HG02678 (cell line): ENCODE results near the gene MAMLD1.

ENCODE experiments used
- ATAC-seq: cut with Tn5 transposase; IDR thresholded peaks from one replicate; pipeline ENCODE4 v1.9.1; 2021; ENCODE audit warnings: mild to moderate bottlenecking, moderate library complexity; ENCODE audit not compliant: unreplicated experiment

The MAMLD1 gene

DNA sequence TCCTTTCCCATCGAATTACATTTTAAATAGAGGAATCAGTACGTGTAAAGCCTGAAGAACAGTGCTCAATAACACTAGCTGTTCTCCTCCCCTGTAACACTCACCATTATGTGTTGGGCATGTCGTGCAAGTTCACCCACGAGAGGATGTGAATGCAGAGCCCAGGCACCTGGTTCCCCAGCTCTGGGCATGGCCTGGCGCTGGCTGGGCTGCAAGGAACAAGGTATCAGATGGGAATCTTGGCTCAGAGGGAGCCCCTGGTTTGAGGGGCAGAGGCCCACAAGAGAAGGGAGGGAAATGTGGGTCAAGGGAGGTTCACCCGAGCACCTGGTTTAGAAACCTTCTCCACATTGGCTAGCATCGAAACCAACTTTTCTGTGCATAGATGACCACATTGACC is 163.6 kb downstream of the MAMLD1 start:
- ATAC-seq = no peak

DNA sequence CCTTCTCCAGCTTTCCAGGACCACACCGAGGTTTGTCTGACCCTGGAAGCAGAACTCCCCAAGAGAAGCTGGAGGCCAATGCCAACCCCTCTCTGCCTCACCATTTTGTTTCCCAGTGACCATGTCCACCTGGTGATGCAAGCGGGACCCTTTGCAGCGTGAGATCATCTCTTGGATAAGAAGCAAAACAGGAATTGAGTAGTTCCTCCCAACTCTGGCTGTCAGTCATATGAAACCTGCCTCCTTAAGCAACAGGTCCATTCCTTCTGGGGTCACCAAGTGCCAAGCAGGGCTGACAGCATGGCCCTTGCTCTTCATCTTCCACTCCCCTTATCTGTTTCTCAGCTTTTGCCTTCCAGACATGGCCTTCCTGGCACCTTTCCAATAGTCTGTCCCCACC is 164.0 kb downstream of the MAMLD1 start:
- ATAC-seq = no peak

DNA sequence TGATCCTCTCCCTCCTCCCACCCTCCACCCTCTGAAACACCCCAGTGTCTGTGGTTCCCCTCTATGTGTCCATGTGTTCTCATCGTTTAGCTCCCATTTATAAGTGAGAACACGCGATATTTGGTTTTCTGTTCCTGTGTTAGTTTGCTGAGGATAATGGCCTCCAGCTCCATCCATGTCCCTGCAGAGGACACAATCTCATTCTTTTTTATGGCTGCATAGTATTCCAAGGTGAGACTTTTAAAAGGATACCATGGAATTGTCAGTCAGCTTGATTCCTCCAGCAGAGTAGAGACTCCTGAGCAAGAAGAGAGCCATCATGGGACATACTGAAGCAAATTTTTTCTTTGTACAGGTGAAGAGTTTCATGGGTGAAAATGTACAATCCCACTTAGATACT is 166.5 kb downstream of the MAMLD1 start:
- no peak for ATAC-seq

DNA sequence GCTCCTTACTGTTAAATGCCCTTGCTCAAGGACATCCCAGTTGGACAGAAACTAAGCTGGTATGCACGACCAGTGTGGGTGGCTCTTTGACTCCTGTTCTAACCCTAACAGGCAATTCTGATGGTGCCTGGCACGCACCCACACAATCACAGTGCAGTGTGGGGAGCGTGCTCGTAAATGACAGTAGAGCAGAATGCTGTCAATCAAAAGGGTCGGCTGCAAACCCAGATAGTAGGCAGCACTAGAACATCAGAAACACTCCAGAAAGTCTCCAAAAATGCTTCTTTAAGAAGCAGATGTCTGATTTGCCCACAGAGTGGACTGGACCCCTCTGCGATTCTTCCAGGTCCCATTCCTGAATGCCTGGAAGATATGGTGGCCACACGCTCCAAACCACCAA is 167.7 kb downstream of the MAMLD1 start:
- ATAC-seq = no peak

DNA sequence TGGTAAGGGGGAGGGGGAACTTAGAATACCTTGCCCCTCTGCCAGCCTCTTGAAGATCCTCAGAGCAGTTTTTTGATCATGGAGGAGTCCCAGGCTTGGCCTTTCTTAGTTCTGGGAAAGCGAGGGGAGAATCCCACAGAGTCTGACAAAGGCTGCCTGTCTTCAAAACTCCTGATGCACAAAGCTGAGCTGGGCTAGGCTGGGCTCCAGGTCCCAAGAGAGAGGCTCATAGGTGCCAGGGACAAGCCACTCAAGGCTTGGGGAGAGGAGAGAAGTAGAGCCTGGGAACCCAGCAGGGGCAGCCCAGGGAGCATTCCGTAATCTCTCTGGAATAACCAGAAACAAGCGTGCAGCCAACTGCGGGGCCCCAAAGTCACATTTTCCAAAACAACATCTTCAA is 168.3 kb downstream of the MAMLD1 start:
- ATAC-seq = no peak

DNA sequence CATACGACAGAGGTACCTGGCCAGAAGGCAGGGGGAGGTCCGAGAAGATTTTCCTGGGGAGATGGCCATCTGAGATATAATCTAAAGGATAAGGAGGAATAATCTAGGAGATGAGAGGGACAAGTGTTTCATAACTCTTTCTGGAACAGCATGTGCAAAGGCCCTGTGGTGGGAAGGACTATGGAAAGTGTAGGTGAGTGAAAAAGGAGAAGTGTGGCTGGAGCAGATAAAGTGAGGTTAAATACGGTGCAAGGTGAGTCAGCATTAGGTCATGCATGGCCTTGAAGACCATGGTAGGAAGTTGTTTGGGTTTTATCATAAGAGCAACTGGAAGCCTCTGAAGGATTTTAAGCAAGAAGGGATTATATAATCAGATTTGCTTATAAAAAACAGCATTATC is 170.7 kb downstream of the MAMLD1 start:
- ATAC-seq = no peak

DNA sequence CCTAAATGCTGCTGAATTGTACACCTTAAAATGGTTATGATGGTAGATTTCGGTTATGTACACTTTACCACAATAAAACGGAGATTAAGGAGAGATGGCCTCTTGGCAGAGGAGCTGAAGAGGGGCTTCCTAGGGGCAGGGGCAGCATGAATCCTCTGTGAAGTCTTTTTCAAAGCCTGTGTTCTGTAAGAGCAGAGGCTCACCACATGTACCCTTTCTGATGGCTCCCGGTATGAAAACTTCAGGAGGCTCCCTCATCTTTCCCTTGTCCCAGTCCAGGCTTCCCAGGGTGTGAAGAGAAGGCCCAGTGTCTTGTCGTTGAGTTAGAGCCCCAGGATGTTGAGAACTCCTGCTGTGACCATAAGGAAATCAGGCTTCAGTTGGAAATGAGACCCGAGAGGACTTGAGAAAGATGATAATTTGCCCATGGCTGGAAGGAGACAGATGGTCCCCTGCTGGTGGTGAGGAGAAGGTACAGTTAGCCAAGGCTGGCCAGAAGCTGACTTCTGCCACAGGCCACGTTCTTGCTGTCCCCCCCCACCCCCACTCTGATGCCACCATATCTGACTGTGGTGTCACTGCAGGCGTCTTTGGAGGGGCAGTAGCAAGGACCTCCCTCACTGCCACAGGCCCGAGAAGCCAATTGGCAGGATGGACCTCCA is 173.5 kb downstream of the MAMLD1 start:
- no peak for ATAC-seq

DNA sequence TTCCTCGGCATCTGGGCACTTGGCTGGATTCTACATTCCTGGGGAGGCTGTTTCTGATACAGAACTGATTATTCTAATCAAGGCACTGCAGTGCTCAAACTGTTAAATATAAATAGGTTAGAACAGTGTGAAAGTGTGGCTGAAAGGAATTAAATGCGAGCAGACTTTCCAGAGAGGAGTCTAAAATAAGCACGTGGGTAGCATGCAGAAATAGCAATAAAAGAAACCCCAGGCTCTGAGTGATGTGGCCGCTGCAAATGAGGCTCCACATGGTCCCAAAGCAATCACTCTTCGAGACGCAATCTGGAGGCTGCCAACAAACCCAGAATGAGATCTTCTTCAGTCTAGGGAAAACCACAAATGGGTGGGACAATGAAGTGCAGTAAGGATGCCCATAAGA is 174.7 kb downstream of the MAMLD1 start:
- no peak for ATAC-seq

DNA sequence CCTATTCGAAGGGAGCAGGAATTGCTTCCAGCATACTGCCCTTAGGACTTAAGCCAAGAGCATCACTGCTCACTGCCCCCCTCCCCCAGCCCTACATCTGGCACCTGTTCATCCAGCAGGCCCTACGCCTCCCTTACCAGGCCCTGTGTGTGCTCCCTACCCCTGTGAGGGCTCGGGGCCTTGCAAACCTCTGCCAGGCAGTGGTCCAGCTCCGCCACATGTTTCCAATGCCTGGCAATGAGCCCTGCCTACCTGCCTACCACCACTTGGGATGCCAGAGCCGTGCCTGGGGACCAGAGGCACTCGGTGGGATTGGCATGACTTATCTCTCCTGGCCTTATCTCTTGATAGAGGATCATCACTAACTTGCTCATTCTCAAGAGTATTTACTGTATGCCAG is 177.8 kb downstream of the MAMLD1 start:
- no peak for ATAC-seq

DNA sequence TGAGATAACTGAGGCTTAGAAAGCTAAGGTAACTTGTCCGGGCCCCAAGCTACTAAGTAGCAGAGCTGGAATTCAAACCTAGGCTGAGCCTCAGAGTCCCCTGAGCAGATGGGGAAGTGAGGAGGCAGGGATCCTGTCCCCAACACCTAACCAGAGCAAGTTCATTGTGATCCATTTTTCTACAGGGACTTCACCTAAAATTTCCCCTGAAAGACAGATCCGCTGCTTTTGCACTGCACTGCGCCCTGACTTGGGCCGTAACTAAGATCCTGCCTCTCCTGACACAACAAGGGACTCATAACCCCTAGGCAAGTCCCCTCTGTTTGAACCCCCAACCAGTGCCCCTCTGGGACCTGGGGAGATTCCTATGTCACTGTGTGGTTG is 179.7 kb downstream of the MAMLD1 start:
- ATAC-seq = peak; percentile 31

DNA sequence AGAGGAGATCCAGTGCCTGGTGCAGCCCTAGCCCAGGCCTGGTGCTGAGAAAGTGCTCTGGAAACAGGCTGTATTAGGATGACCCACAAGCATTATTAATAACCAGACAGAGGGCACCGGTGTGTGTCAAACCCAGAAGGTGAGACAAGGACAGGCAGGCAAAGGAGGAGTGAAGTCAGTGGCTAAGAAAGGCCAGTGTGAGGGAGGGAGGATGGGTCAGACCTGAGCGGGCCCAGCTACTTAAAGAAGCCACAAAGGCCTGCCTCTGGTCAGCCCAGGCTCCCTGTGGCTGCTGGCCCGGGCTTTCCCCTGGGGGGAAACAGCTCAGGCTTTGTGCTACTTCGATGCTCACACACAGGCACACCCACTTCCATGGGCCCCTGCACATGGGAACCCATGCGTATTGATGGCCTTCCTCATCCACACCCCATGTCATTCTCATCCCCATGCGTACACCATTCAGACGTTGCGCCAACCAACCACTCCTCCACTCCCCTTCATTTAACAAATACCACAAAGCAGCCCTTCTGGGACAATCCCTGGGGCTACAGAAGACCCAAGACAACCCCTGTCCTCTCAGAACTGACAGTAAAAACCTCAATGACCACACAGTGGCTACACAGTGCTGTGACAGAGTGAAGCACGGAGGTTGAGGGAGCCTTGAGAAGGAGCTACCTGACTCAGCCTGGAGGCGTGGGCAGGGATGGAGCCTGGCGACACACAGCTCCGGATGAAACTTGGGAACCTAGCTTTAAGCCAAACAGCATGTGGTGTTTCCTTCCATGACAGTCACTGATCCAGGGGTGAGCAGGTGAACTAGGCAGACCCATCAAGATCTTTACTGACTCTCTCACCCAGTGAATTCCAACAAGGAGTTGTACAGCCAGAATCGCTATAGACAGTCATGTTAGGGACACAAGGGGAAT is 180.4 kb downstream of the MAMLD1 start:
- peak; percentile 51 for ATAC-seq

DNA sequence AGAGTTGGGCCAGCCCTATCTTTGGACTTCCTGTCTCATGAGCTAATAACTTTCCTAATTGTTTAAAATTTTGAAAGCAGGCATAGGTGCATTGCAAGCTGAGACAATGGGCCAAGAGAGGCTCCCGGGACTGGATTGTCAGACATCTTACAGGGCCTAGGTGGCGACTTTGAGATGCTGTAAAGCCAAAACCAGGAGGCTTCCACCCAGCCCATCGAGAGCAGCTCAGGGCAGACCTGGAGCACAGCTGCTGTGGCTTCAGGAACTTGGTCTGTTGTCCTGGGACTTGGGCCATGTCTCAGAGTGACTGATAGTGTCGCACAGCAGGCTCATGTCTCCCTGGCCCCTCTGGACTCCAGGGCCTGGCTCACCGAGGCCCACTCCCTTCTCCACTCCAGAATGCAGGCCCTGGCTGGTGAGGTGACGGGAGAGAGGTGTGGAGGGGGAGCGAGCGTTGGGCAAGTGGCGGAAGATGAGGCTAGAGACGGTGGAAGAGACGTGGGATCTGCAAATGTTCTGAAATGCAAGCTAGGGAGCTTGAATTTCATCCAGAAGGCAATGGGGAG is 181.2 kb downstream of the MAMLD1 start:
- no peak for ATAC-seq

DNA sequence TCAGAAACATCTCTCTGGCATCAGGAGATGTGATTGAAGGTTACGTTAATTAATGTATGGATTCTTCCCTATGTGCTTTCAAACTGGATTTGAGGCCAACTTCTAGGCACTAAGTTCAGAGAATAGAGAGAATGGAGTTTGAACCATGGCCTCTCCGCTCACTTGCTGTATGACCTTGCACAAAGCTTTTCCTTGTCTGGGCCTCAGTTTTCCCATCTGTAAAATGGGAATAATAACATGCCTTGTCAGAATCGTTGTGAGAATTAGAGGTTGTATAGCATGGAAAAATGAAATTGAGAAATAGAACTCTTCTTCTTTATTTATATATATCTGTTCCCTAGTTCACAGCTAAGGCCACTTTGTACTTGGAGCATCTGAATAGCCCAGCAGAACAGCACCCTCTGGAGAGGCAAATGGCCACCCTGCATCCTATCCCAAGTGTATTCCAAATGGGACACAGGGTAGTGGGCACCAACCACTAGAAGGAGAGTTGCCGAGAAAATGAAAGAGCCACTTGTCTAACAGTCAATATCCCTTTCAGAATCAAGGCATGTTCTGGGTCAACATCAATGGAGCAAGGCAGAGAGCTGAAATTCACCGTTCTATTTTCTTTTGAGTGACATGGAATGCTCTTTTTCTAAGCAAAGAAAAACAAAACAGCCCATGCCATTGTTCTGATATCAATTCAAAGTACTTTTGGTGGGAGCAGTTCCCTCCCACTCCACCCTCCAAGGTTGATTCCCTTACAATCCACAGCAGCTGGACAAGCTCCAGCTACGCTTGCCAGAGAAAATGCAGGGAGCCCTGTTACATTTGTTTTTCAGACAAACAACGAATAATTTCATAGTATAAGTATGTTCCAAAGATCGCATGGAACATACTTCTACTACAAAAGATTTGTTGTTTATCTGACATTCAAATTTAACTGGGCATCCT is 182.0 kb downstream of the MAMLD1 start:
- no peak for ATAC-seq

DNA sequence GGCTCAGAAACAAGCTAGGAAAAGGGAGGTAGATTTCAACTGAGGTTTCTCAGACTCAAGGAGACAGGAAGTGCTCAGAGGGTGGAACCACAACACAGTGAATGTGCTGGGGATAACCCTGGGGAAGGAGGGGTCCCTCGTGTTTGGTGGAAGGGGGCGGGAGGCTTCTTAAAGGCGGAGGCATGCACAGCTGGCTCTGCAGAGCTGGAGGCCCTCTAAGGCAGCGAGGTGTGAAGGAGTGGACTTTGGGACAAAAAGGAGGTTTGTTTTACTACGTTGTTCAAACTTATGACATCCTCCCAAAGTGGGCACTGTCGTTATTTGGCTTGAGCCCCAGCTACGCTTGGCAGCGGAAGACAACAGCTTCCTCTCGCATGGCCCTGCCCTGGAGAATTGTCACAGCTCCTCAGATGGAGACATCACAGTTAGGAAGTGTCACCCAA is 183.6 kb downstream of the MAMLD1 start:
- ATAC-seq = no peak

DNA sequence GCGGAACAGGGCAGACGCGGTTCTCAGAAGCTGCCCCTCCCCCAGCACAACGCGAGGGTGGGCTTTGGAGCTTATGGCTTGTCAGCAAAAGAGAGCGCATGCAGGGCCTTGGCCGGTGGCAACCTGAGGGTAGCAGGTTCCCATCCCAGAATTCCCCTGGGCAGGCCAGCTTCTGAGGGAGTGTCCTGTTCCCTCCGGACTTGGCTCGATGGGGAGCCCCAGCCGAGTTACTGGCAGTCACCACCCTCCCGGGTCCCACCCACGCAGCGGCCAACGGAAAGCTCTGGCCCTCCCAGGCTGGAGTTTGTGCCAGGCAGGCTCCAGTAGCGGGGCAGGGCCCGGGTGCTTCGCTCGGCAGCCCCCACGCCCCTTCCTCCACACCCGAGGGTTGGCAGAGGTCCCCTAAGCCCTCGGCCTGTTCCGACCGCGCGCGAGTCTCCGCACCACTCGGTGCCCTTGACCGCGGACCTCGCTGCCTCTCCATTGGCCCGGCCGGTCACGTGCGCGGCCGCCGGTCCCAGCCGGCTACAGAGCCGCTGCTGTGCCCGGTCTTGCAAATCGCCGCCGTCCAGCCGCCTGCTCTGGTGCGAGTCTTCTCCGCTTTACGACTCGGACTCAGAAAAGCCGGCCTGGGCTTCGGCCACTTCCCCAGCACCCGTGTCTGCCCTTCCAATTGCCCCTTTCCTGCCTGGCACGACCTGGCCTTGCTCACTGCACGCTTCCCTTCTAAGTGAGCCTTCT is 184.4 kb downstream of the MAMLD1 start:
- ATAC-seq = peak; percentile 59

DNA sequence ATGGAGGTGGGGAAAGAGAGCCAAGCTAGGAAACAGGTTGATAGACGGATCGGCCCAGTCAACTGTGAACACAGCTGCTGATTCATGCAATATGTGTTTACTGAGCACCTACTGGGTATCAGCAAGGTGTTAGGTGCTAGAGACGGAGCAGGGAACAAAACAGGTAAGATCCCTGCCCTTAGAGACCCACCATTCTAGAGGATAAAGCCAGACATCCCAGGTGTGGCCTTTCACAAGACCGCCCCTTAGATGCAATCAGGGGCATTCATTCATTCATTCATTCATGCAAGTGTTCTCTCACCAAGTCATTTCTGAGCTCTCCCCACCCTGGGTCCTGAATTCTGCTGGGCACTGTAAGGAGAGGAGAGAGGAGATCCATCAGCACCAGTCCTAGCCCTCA is 185.1 kb downstream of the MAMLD1 start:
- no peak for ATAC-seq

DNA sequence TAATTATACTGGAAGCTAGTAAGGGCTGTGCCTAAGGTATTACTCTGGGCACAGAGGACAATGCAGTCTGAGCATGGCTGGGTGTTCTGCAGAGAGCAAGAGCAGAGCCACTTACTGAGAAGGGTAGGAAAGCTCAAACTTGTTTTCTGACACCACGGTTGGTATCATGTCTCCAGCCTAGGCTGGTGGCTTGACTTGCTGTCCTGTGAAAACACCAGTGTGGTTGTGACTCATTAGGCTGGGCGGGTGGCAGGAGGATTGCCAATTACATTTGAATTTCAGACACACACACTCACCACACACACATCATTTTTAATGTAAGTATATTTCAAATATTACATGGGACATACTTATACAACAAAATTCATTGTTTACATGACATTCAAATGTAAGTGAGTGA is 185.6 kb downstream of the MAMLD1 start:
- ATAC-seq = no peak

DNA sequence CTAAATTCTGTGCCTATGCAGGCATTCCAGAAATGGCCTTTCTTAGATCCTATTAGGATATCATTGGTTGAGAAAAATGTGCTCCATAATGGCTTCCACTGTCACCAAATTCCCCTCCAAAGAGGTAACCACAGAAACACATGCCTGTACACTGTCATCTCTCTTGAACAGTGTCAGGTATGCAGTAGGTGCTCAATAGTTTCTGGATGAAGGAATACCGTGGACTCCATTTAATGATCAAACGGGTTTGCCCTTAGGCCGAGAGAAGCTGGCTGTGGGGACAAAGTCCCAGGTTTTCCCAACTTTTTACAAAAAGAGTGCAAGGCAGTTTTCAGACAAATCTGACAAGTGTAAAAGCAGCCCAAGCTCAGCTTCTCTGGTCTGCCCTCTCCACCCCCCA is 188.8 kb downstream of the MAMLD1 start:
- ATAC-seq = no peak

DNA sequence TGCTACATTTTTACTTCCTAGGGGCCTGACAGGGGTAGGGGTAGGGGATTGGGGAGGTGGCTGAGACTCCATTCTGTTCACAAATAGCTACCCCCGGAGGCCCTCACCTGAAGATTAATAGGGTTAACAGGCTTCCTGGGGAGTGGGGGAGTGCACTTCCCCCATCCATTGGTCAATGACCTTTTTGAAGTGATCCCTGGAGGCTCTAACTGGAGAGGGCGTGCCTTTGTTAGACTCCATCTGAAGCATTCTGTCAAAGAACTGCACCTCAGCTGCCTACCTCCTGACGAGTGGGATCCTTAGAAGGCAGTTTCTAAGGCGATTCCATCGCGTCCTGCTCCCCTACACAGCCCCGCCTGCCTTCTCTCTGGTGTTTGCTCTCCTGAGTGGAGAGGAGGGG is 195.3 kb downstream of the MAMLD1 start:
- ATAC-seq = no peak
